Cardiac septum (tissue), 1 donor: ENCODE data around the gene DDX3X. TPM values are rescaled to one million over a fixed set of nuclear protein-coding genes. Genes with fewer than 3 reads are reported as not detected.
"Not testable (repeated sequence)": the region's sequence is repeated elsewhere in the genome, so short reads cannot be mapped to it uniquely, and the experiment has no call there.

Experiments
- DNase-seq: peaks from one replicate; pipeline ENCODE4 v3.0.0-alpha.2; 2020; ENCODE audit warnings: low spot score
- intact Hi-C: fragments of 100-400 bp; cut with DNase I; formaldehyde crosslinking; loops from one replicate; pipeline ENCODE4 v1.14.0; 2022
- total RNA-seq: library from RNA; stranded (reverse); fragmentation: NEBNext Ultra II Directional; extraction: Animal tissue kit (Norgen Biotek cat#: 25700); gene quantifications from one replicate; pipeline ENCODE4 v1.2.1, GENCODE V29; 2021
- donor health status: DM: no; HTN: no; CAD: no.

Gene DDX3X
- total RNA-seq, 1 donor from 2014 or later = 214 TPM

DNA sequence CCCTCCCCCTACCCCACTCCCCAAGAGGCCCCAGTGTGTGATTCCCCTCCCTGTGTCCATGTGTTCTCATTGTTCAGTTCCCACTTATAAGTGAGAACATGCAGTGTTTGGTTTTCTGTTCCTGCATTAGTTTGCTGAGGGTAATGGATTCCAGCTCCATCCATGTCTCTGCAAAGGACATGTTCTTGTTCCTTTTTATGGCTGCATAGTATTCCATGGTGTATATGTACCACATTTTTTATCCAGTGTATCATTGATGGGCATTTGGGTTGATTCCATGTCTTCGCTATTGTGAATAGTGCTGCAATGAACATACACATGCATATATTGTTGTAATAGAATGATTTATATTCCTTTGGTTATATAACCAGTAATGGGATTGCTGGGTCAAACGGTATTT is 68.6 kb downstream of the DDX3X start:
- DNase-seq, intact Hi-C loops: not testable (repeated sequence)

DNA sequence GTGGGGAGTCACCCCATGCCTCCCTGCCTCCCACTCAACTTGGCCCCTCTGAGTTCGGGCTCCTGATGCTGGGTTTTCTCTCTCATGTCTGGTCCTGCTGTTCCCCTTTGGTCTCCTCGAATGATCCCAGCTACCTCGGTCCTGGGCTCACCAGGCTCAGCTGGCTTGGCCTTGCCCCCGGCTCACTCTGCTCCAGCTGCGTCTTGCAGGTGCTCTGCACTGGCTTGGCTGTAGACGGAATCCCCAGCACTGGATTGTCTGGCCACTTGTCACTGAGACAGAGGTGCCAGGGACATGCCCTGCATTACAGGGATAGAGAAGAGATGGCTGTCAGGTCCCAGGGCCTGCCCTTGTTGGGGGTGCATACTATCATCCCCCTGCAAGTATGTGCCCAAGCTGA is 71.6 kb downstream of the DDX3X start:
- DNase-seq = no peak
- intact Hi-C loops = no loop called here

DNA sequence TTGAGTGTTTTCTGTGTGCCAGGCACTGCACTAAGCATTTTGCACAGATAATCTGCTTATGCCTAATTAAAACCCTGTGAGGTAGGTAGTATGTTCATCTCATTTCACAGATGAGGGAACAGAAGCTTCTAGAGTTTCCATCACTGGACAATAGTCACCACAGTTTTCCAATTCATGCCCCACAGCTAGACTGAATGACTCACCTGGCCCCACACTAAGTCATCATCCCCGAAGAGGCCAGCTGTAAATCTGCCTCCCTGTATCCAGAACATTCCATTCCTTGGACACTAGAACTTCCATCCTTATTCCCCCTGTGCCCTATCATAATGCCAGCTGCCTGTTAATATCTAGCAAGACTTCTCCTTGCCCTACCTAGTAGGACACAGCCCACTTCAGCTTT is 72.2 kb downstream of the DDX3X start:
- intact Hi-C loops = no loop called here
- no peak for DNase-seq

DNA sequence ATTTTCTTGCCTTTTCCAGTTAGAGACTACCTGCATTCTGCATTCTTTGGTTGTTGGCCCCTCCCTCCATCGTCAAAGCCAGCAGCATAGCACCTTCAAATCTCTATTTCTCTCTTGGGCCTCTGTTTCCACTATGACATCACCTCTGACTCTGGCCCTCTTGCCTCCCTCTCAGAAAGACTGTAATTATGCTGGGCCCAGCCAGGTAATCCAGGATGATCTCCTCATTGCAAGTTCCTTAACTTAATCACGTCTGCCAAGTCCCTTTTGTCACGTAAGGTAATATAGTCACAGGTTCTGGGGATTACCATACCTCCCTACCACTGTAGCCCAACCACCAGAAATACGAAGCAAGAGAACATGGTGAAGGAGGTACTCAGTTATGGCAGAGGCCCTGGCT is 73.9 kb downstream of the DDX3X start:
- DNase-seq = no peak
- intact Hi-C loops = no loop called here

DNA sequence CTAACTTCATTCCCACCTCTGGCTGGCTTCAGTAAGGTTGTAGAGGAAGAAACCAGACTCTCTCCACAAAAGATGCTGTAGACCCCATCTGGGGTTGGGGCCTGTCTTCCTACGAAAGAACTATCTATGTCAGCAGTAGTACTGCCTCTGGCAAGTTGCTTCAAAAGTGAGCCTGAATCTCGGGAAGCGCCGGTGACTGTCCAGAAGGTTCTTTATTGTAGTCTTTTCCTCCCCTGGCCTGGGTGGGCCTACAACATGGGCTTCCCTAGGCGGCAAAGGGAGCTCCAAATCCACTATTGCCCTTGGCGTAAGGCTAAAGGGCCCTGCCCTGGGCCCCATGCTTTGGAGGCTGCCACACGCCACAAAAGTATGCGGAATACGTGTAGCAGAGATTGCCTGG is 74.6 kb downstream of the DDX3X start:
- no peak for DNase-seq
- intact Hi-C loops = no loop called here

DNA sequence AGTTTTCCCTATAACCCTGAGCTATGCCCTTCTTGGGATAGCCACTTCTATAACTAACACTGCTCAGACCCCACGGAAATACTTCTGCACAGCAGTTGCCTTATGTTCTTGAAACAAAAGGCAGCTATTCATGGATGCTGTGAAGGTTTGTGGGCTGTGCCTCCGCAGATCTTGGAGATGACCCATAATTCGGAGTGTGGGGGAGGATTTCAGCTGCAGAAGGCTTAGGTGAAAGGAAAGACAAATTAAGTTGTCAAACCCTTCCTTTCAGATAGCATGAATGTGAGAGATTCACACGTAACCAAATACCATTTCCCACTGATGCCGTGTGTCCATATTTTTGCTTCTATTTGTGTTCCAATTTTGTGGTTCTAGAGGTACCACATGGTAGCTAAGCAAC is 75.0 kb downstream of the DDX3X start:
- intact Hi-C loops = no loop called here
- no peak for DNase-seq

DNA sequence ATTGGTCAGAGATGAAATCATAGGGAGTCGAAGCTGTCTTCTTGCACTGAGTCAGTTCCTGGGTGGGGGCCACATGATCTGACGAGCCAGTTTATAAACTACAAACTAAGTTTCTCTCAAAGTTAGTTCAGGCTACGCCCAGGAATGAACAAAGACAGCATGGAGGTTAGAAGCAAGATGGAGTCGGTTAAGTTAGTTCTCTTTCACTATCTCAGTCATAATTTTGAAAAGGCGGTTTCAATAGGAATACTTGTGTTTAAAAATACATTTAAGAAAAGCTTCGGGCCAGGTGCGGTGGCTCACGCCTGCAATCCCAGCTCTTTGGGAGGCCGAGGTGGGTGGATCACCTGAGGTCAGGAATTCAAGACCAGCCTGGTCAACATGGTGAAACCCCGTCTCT is 77.3 kb downstream of the DDX3X start:
- DNase-seq, intact Hi-C loops: not testable (repeated sequence)

DNA sequence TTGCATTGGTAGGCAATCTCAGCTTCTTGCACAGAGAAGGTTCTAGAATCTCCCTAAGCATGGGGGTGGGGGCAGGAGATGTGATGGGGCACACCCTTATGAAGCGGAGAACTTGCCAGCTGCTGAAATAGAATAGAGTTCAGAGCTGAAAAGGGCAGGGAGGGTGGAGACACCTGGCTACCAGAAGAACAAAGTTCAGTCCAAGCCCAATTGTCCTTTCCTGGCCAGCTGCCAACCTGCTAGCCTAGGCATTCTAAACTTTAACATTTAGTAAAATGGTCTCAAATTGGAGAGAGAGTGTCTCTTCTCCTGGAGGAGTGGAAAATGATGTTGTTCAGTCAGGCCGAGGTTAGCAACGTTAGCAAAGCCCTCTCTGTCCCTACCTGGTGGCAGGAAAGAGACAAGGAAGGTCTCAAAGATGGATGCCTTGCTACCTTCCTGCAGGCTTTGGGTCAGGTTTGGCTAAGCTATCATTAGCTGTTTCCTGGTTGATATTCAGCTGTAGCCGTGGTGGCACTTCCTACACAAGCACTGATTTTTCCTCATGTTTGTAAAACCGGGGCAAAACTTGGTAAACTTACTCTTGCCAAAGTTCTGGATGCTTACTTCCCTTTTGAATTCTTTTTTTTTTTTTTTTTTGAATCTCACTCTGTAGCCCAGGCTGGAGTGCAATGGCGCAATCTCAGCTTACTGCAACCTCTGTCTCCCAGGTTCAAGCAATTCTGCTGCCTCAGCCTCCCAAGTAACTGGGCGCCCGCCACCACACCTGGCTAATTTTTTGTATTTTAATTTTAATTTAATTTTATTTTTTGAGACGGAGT is 78.5 kb downstream of the DDX3X start:
- intact Hi-C loops = no loop called here
- DNase-seq = no peak

Other genes with a start within 250 kb of the DDX3X start
- gene USP9X, start 248.7 kb upstream of the DDX3X start, total RNA-seq = 80.9 TPM
- gene NYX, start 113.2 kb downstream of the DDX3X start, total RNA-seq = not detected